Heart right ventricle (tissue), 16 donors: ENCODE measurements around the gene SLC14A1. TPM values are rescaled to one million over a fixed set of nuclear protein-coding genes. Genes with fewer than 3 reads are reported as not detected.
A peak's percentile ranks its signal among the peaks of the same experiment; 100 is the strongest.

Source experiments
- ATAC-seq, 8 donors: fragments of 200-7000 bp; cut with Tn5 transposase; one replicate each; pipeline ENCODE4 v1.9.1; 2020; ENCODE audit warnings: mild to moderate bottlenecking in 8 of 8, moderate library complexity in 8 of 8, moderate number of reproducible peaks in 1 of 8
- DNase-seq, 2 donors: peaks; one replicate each; pipeline ENCODE4 v3.0.0-alpha.2; 2020
- H3K27ac ChIP-seq, 10 donors: fragments of 200-600 bp; sonication (generic) in 2 of 10; one replicate each; pipeline versions ENCODE4 v1.5.0 to v1.8.0; 2020 to 2022; ENCODE audit warnings: mild to moderate bottlenecking in 3 of 10
- H3K27me3 ChIP-seq, 7 donors: fragments of 200-600 bp; one replicate each; pipeline ENCODE4 v1.8.0; 2021 to 2022; ENCODE audit warnings: mild to moderate bottlenecking in 2 of 7
- H3K36me3 ChIP-seq, 9 donors: fragments of 200-600 bp; sonication (generic) in 1 of 9; one replicate each; pipeline versions ENCODE4 v1.5.0 to v1.8.0; 2020 to 2022; ENCODE audit warnings: mild to moderate bottlenecking in 2 of 9
- H3K4me1 ChIP-seq, 9 donors: fragments of 200-600 bp; sonication (generic) in 1 of 9; one replicate each; pipeline versions ENCODE4 v1.5.0 to v1.8.0; 2020 to 2022; ENCODE audit warnings: mild to moderate bottlenecking in 4 of 9
- H3K4me3 ChIP-seq, 10 donors: fragments of 200-600 bp; sonication (generic) in 2 of 10; one replicate each; pipeline versions ENCODE4 v1.5.0 to v1.8.0; 2020 to 2022; ENCODE audit warnings: mild to moderate bottlenecking in 7 of 10, moderate library complexity in 2 of 10
- H3K9me3 ChIP-seq, 11 donors: fragments of 200-600 bp in 10 of 11; sonication (generic) in 2 of 11; one replicate each; pipeline versions ENCODE4 v1.5.0 to v1.8.0; 2013 to 2022; ENCODE audit warnings: mild to moderate bottlenecking in 2 of 11, control low read depth in 1 of 11, moderate library complexity in 1 of 11
- CTCF ChIP-seq, 9 donors: fragments of 200-600 bp; sonication (generic) in 2 of 9; IDR thresholded peaks; one replicate each; pipeline versions ENCODE4 v1.5.0 to v1.8.0; 2021 to 2022; ENCODE audit warnings: antibody characterized with exemption in 9 of 9, mild to moderate bottlenecking in 5 of 9, moderate library complexity in 1 of 9
- WGBS, 2 donors: extraction: QIAGEN DNeasy Blood & Tissue Kit; methylation state at CpG; one replicate each; pipeline ENCODE4 v1.1.7; 2013; ENCODE audit warnings: inconsistent platforms in 1 of 2; 5-methylcytosine and 5-hydroxymethylcytosine counted together
- intact Hi-C, 10 donors: fragments of 100-400 bp; cut with DNase I; formaldehyde crosslinking; loops; one replicate each; pipeline versions ENCODE4 v1.11.1 to v1.14.2; 2022
- polyA plus RNA-seq, 2 donors: library from polyadenylated mRNA; stranded (reverse); fragments of 200-250 nt; gene quantifications; one replicate each; pipeline ENCODE4 v1.2.3, GENCODE V29; 2013
- total RNA-seq, 10 donors: library from RNA; stranded (reverse); fragmentation: NEBNext Ultra II Directional in 3 of 10; extraction: Animal tissue kit (Norgen Biotek cat#: 25700) in 3 of 10; gene quantifications; one replicate each; pipeline versions ENCODE4 v1.2.1 to v1.2.4, GENCODE V29; 2021 to 2023
- donor health status: Arrhythmogenic right ventricular cardiomyopathy.
- donor health status: ischemic (EF 13 %, LVEDD 7.1; RV severe dilation, severe dysfunction).
- donor health status: healthy with polysubstance abuse.
- donor health status: DM: no; HTN: yes; CAD: no.
- donor health status: DM: no; HTN: no; CAD: no.
- donor health status: ischemic (EF 25% LVEDD 6.9; RV normal size, moderate dysfunction).
- donor health status: ischemic (EF 25% LVEDD 5.7; RV mildly dilated, moderate dysfunction).
- donor health status: healthy.
- donor health status: DM: yes; HTN: yes; CAD: no.
- donor health status: Ischemic cardiomyopathy.
- donor health status: ischemic (EF 35%, LVEDD 5.7; RV mildly dilated, moderate dysfunction).
- donor health status: nonischemic (EF 11% LVEDD 7.7; RV severe dilation, severe dysfunction).
- donor health status: DM: yes; HTN: yes; CAD: no.
- donor health status: PGD.
- donor health status: ischemic (EF 29% LVEDD 5.4; RV normal size, mild dysfunction).
- donor health status: nonischemic (EF 23%, LVEDD 6.1; RV moderate dilation, normal function).

The SLC14A1 gene
- total and polyA plus RNA-seq, 12 donors = 5.6 to 29.7 (median 12.7) TPM

- no peak overlapping the region for H3K4me3 ChIP-seq
- peak; percentile 71 to 79 for DNase-seq
- H3K27ac ChIP-seq = no peak overlapping the region
- intact Hi-C loops = loop anchor here in 9 of 10 donors (2.0 to 10.0 kb wide), 6 partner anchors 62 to 122 kb away; no protein-coding TSS in a partner anchor
- WGBS, 2 donors = 0 to 2% methylated on average over 5 of the region's 5 CpGs
- peaks cover 0 to 5% (median 0%) of the 10 kb centered on the region in 9 donors for H3K4me1 ChIP-seq
- H3K36me3 ChIP-seq = no peaks in the 10 kb centered on the region
- no peaks in the 10 kb centered on the region for H3K9me3 ChIP-seq
- ATAC-seq = peak in 7 of 8 donors; percentile 68 to 87 (median 80)
- peaks cover 0 to 18% (median 4%) of the 10 kb centered on the region in 7 donors for H3K27me3 ChIP-seq
- TF ChIP-seq CTCF (IDR thresholded peaks at IDR 0.05) = peak; percentile 42 to 86 (median 75)
These were observed 1.1 kb upstream of the SLC14A1 start for GRCh38 chr18:45722899-45723298.

DNA sequence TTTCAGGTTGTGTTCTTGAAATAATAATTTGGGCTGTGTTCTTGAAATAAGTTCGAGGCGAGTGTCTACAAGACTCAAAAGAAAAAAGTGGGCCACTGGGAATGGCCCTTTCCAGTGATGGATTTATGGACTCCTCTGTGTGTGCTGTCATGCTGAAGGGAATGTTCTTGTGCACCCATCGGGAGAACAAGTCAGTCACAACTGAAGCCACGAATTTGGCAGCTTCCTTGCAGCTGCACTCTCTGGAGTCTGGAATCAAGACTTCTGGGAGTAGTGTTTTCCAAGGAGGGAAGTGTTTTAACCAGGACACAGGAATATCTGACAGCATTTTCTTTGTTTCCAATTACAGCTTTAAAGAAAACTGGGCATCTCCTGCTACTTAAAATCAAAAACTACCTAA is 620 bp downstream of the SLC14A1 start:
- Histone ChIP-seq H3K36me3 (no peaks in the 10 kb centered on the region), H3K4me1 (peaks cover 0 to 6% (median 0%) of the 10 kb centered on the region in 9 donors), H3K4me3 (no peak overlapping the region), H3K27ac (no peak overlapping the region), H3K27me3 (peaks cover 0 to 18% (median 4%) of the 10 kb centered on the region in 7 donors), H3K9me3 (no peaks in the 10 kb centered on the region)
- intact Hi-C loops = loop anchor here in 5 of 10 donors (5.0 to 10.0 kb wide), 4 partner anchors 60 to 120 kb away; no protein-coding TSS in a partner anchor
- TF ChIP-seq CTCF (IDR thresholded peaks at IDR 0.05) = no peak
- WGBS, 2 donors = 61 to 65% methylated on average over 4 of the region's 4 CpGs
- no peak for DNase-seq
- ATAC-seq = no peak

- Histone ChIP-seq H3K36me3 (no peaks in the 10 kb centered on the region), H3K9me3 (no peaks in the 10 kb centered on the region), H3K27me3 (peaks cover 0 to 16% (median 3%) of the 10 kb centered on the region in 7 donors), H3K27ac (no peak overlapping the region), H3K4me3 (no peak overlapping the region), H3K4me1 (peaks cover 0 to 6% (median 0%) of the 10 kb centered on the region in 9 donors)
- no peak for ATAC-seq
- TF ChIP-seq CTCF (IDR thresholded peaks at IDR 0.05) = no peak
- no peak for DNase-seq
- WGBS, 2 donors = 76 to 98% methylated on average over 4 of the region's 4 CpGs
- intact Hi-C loops = loop anchor here in 3 of 10 donors (10.0 kb wide), 3 partner anchors 59 to 119 kb away; no protein-coding TSS in a partner anchor
These were observed 1.4 kb downstream of the SLC14A1 start for GRCh38 chr18:45725336-45725735.

DNA sequence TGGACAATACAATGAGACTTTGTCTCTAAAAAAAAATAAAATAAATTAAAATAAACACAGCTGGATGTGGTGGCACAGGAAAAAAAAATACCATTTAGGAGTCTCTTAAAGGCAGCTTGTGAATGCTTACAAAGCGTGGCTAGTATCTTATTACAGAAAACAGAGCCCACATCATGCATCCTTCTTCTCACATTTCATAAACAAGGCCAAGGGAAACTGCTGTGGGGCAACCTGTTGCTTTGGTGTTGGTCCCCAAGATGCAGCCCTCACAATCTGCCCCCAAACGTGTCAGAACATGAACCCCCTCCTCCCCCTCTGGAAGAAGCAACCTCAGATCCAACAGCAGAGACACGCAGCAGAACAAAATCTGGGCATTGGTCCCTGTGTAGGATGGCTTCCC is 2.6 kb downstream of the SLC14A1 start:
- no peak for TF ChIP-seq CTCF (IDR thresholded peaks at IDR 0.05)
- WGBS, 2 donors = 87 to 93% methylated on average over 3 of the region's 3 CpGs
- Histone ChIP-seq H3K36me3 (no peaks in the 10 kb centered on the region), H3K4me1 (peaks cover 0 to 6% (median 0%) of the 10 kb centered on the region in 9 donors), H3K4me3 (no peak overlapping the region), H3K27ac (no peak overlapping the region), H3K9me3 (no peaks in the 10 kb centered on the region), H3K27me3 (peaks cover 0 to 9% (median 0%) of the 10 kb centered on the region in 7 donors)
- no peak for DNase-seq
- no peak for ATAC-seq
- intact Hi-C loops = loop anchor here in 3 of 10 donors (10.0 kb wide), 3 partner anchors 58 to 118 kb away; no protein-coding TSS in a partner anchor
